ENCODE results near the gene TLE3.

TLE3 gene

DNA sequence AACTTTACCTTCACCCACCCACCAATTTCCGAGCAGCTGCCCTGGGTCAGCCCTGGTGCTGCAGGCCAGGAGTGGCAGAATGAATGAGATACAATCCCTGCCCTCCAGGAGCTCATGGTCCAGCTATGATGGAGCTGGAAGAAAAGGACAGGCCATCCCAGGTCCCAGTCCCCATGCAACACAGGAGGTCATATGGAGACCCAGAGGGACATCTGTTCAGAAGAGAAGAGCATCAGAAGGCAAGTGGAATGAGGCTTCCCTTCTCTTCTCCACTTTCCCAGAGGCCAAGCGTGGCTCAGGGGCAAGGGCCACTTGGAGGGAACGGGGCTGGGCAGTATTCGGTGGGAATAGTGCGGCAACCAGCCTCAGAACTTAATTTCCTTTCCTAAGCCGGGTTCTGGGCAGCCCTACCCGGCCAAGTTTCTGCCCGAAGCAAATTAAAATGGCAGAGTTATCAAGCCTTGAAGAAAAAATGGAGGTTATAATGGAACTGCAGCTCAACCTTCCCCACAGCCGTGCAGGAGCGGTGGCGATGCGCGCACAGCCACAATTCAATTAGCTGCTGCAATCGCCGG is 35.9 kb downstream of the TLE3 start:
- DNase-seq = no peak

DNA sequence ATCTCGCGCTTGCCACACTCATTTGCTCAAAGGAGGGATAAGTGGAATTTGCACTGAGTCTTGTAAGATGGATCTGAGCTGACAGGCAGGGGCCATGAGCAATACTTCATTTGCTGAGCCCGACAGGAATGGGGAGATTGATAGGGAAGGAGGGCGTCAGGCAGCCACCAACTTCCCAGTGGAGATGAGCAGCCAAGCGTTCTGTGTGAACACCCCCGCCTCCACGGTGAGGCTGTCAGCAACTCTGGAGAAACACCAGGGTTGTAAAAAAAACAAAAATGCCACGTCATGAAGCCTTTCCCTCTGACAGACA is 36.8 kb downstream of the TLE3 start:
- no peak for DNase-seq

DNA sequence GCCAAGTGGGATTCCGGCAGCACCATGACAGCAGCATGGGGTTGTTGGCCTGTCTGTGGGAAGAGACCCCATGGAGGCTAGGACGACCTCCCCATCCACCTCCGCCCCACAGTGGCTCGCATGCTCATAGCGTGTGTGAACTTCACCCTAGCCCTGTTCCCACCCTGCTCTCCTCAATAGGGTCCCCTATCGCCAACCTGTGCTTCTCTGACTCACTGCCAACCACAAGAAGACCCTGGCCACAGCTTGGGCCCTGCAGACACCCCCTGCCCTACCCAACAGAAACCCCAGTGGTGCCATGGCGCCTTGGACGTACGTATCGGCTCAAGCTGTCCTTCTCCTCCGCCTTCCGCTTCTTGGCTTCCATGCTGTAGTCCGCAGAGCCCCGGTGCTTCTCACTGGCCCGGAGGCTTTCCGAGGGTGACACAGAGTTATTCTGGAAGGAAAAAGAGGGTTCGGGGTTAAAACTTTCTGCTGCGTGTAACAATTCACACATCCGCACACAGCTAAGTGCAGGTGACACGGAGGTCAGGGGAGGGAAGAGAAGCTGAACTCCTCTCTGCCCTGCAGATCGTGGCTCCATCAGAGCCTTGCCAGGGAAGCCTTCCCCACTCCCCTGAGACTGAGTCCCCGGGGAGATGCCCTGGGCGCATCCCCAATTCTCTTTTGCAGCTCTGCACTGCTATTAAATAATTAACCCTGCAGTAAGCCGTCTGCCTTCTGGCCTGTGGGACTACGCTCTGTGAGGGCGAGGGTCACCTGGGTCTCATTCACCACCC is 37.3 kb downstream of the TLE3 start:
- no peak for DNase-seq

DNA sequence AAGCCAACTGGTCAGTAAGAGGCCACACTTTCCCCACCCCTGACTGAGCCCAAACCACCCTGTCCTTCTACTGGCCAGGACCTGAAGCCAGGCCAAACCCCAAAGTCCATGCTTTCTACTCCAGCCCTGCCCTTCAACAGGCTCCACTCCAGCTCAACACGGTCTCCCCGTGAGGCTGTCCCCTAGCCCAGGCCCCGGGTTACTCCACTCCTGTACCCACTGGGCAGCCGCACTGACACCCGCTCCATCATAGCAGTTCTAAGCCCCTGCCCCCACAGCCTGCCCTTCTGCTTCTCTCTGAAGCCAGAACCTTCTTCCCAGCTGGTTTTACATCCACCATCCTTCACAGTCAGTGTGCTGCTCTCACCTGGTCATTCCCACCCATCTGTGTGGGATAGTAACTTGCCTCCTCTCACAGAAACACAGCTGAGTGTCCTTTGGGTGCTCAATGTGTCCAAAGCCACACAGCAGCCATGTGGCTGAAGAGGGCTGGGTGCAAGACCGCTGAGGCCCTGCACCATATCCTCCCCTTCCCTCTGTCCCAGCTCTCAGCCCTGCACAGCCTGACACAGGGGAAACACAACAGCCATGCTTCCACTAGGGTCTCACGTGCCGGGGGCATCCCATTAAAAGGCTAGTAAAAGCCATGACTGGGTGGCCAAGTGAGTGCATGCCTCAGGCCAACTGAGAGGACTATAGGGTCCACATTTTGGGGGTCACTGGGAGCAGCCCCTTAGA is 38.1 kb downstream of the TLE3 start:
- DNase-seq = no peak

DNA sequence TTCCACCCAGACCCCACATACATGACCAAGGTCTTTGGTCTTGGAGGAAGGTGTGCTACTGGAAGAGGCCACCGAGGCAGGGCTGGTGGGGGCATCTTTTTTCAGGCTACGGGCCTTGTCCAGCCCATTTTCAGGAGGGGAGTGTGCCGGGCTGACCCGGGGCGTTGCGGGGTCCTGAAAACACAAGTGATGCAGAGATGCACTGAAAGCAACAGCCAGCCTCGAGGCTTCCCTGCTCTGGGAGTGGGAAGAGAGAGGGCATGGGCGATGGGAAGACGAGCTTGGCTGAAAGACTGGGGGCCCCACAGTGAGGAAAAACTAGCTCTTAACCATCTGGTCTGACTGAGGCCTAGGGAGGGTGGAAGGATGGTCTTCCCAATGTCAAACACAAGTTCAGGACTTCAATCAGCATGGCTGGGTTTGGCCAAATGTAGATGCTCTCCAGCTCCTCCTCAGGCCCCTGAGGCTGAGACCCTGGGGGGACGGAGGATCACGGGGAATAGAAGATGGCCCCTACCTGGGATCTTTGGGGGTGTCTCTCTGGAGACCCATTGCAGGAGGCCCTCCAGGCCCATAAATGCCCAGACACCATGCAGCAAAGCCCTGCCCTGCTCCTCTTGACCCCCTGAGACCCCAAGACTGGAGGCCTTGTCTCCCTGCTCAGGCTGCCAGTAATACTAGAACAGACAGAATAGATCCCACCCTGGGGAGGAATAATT is 38.9 kb downstream of the TLE3 start:
- no peak for DNase-seq

DNA sequence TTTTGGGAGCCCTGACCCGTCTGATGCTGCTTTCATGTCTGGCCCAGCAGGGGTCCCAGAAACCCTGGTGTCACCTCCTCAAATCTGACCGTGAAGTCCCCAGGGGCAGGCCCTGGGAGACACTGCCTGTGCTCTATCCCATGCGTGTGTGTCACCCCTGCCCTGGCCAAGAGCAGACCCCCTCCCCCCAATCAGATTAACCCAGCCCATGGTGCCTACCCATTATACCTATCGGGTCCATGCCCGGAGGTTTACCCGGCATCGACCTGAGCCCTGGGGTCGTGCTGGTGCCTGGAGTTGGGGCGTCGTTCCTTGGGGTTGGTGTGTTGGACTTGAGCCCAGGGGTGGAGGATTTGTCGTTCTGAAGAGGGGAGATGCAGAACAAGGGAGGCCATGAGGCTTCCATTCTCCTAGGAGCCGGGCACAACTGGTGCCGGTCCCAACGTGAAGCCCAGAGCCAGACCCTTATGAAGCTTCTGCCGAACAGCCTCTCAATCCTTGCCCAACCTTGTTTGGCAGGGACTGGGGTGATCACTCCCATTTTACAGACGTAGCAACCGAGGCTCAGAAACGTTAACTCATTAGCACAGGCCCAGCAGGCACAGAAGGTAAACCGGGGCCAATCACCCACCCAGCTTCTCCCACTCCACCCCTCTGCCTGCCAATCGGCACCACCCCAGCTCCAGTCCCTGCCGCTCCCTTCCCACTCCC is 39.6 kb downstream of the TLE3 start:
- DNase-seq = no peak

DNA sequence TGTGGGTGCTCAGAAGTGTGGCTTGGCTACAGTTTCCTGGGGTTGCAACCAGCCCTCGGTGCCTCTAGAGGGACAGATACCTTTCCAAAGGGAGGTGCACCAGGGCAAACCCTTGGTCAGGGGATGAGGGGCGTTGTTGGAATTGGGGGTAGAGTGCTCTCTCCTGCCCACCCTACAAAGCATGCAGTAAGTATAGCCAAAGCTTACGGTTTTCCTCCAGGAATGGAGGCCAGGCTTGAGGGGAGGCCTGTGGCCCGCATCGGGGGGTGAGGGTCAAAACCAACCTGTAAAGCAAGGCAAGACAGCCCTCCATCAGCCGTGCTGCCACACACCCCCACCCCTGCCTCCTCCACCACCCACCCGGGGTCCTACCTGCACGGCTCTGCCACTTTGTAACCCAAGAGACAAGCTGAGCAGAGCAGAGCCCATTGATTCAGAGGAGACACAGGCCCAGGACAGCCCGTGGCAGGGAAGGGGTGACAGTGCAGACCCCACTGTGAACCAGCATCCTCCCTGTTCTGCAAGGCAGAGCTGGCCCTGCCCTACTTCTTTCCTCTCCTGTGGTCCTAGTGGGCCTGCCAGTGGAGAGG is 41.5 kb downstream of the TLE3 start:
- no peak for DNase-seq

DNA sequence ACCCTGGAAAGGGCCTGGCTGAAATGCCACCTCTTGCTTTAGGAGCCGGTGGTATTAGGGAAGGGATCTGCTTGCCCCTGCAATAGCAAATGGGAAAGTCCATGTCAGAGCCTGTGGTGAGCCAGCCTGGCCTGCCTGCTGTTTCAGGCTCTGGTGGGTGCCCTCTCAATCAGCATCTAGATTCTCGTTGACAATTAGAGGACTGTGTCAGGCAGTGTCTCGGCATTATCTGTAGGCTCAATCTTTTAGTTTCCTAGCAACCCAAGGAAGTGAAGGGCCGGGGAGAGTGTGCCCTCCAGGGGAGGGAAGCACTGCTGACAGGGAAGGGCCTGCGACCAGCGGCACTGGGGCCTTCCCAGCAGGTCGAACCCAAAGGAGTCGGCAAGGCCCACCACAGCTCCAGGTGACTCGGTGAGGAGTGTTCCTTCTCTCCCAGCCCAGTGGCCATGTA is 42.1 kb downstream of the TLE3 start:
- no peak for DNase-seq

DNA sequence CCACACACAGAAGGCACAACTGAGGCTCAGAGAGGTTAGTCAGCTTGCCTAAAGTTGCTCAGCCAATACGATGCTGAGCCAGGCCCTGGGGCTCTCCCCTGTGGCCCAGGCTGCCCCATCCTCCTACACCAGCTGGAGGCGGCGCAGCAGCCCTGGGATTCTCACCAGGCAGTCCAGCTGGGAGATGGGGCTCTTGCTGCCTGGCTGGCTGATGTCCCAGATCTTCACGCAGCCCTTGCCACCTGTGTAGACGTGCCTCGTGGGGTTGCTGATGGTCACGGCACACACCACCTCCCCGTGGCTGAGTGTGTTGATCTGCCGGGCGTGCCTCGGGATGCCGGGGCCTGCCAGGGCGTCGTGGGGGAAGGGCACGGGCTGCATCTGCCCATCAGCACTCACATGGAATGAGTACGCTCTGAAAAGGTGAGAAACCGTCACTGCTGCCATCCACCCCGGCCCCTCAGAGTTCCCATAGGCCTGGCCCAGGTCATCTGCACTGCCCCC is 42.8 kb downstream of the TLE3 start:
- peak; percentile 92 for DNase-seq

DNA sequence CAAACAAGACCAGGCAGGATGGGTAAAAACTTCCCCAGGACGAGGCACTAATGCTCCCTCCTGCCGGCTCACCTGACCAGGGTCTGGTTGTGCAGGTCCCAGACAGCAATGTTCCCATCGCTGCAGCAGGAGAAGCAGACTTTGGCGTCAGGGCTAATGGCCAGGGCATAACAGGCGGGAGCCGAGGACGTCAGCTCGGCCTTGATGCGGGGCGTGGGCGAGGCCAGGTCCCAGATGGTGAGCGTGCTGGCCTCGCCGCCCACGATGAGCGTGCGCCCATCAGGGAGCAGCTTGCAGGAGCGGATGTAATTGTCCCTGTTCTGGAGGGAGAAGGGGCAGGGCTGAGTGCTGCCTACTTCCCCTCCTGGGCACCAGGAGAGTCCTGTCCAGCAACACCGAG is 43.4 kb downstream of the TLE3 start:
- no peak for DNase-seq

DNA sequence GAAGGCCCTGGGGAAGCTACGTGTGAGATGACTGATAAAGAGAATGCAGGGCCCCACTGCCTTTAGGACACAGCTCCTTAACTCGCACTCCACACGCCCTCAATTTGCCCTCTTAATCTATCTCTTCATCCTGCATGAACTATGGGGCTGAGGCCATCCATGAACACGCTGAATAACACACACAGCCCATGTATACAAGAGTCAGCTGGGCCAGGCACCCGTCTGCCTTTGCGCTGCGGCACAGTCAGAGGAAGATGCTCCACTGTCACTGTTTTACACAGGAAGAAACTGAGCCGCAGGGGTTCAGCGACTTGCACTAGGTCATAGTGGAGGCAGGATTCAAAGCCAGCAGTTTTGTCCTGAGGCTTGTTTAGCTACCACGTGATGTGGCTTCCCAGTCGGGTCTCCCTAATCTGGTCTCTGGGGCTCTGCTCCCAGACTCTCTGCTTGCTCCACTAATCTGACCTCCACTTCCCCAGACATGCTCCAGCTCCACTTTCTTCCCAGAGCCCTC is 43.9 kb downstream of the TLE3 start:
- no peak for DNase-seq

DNA sequence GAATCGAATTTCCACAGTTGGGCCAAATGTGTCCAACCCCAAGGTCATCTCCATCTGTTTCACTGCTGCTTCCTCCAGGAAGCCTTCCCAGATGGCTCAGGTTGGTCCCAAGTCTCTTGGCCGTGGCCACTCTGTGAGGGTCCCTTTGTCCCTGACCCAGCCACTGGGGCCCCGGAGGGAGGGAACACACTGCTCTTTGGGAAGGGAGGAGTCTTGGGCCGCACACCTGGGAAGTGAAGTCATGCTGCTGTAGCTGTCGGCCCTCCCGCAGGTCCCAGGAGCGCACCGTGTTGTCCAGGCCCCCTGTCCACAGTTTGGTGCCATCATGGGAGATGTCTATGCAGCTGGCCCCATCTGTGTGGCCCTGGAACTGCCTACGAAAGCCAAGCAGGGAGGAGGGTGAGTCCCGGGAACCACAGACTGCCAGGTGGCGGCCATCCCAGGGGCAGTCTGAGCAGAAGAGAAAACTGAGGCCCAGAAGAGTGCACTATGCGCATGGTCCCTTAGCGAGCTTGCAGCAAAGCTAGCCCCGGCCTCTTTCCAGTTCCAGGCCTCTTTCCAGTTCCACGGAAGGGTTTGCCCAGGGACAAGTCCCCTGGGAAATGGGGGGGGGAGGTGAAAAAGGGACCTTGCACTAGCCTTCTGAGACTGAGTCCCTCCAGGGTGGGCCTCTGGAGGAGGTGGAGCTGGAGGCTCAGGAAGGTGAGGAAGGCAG is 44.6 kb downstream of the TLE3 start:
- DNase-seq = no peak

DNA sequence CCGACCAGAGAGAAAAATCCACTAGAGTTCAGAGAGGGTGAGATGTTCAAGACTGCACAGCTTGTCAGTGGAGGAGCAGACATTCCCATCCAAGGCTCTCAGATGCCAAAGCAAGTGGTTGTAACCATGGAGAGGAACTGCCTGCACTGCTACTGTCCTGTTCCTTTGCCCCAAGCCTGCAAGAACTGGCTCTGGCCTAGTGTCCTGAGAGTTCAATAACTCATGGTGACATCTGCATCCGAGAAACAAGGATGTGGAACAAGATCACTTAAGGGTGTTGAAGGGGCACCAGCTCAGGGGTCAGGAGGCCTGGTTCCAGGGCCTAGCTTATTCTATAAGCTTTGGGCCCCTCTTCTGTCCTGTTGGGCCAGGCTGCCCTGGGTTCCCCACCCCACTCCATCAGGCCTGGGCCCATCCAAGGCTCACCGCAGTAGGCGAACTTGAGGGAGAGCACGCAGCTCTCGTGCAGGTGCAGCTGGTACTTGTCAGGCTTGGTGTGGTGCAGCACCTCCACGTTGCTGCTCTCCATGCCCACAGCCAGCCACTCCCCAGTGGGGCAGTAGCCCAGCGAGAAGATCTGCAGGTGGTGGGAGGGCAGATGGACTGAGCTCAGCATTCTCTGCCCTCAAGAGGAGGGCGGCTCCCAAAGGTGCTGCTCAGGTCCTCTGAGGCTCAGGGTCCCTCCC is 45.6 kb downstream of the TLE3 start:
- DNase-seq = no peak

DNA sequence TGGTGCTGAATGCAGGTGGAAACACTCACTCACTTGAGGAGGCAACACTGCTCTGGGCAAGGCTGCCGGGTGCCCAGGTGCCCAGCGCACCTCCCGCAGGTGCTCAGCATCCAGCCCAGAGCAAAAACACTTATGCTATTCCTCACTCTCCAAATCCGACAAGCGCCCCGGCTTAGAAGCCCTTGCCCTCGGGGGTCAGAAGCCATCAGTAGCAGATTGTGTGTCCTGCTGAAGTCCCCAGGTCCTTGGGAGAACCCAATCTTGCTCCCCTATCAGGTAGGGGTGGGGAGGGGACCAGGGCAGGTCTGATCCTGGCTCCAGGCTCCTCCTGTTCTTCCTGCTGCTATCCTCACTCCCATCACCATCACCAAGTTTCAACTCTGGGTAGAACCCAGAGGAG is 46.7 kb downstream of the TLE3 start:
- no peak for DNase-seq

DNA sequence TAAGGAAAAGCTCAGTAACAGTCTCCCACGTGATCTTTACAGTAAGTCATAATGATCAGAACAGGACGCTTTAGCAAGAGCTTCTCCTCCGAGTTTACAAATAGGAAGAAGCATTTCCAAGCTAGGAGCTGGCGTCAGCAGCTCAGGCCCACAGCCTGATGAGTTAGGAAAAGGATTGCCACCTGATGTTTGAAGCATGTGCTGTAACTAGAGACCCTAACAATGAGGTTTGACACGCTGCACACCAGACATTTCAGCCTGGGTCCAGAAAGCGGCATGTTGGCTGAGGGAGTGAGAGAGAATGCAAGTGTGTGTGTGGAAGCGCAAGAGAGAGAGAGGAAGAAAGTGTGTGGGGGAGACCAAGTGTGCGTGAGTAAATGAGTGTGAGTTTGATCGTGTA is 47.3 kb downstream of the TLE3 start:
- no peak for DNase-seq

DNA sequence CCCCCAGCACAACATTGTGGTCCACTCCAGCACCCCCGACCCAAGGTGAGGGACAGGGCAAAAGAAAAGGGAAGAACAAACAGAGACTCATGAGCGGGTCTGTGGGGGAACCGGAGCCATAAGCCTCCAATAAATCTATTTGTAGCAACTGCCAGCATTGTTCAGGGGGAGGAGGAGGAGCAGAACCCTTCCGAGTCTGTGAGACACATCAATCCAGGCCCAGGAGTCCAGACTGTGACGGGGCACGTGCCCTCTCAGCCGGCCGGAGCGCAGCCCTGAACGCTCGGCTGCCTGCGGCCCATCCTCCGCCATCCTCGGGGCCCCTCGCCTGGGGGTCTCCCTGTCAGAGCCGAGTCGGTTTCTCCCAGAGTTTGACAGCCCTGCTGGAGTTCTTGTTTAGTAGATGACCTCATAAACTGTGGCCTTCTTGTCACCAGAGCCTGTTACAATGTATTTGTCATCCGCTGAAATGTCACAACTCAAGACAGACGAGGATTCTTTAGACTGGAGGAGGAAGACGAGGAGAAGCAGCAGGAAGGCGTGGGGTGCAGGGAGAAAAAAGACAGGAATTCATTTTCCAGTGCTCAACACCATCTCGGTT is 47.9 kb downstream of the TLE3 start:
- DNase-seq = no peak

DNA sequence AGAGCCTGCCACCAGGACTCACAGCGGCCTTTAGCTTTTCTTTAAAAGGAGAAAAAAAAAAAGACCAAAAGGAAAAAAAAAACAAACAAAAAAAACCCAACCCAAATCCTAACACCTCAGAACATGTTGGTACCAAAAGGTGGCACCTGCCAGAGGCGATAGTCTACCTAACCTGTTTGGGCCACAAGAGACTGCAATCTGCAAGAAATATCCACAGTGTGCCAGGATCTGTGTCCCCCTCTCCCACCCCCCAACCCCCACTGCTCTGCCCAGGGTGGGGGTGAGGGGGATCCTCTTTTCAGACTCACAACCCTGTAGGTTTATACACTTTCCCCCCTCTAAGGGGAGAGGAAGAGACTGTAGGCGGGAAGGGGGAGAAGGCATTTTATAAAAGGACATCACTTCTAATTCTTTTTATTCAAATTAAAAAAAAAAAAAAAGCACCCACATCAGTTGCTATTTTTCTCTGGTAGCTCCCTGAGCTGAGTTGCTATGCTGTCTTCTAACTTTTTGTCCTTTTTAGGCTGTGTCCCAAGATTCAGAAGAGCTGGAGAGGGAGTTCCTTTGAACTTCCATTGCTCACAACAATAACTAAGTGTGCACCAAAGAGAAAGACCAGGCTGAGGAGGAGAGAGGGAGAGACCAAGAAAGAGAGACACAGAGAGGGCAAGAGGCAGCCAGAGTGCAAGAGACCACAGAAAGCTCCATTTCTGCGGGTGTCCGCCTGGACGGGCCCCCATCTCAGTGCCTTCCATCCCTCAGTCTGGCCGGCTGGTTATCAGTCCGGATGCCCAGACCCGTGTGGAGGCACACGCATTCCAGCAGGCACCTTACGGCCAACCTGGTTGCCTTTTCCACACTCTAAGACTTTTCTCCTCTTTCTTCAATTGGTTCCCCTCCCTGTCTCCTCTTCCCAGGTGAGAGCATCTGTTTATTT is 48.9 kb downstream of the TLE3 start:
- DNase-seq = no peak

DNA sequence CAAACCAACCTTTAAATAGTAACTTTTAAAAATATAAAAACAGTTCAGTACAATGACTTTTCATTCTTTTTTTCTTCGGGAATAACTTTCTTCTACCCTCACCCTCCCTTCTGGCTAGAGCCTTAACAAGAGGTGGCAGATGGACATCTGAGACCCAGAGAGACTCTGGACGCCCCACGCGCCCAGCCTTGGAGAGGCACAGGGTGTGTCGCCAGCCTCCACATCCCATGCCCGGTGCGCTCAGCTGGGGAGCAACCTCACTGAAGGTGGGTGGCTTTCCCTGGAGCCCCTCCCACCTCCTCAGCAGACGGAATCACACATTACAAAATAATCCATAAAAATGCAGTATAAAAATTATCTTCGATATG is 49.5 kb downstream of the TLE3 start:
- no peak for DNase-seq

Data from NCI-H2171 treated with DMSO at 0.1 percent for 48 hours (cell line).